Measurements from ENCODE around the gene GPC1.

GPC1 gene

GRCh38 chr2:240442891-240443715, 7.6 kb downstream of the GPC1 start:
- no peak for DNase-seq (ENCODE audit: low read depth)

GRCh38 chr2:240443891-240444301, 8.4 kb downstream of the GPC1 start:
- DNase-seq (ENCODE audit: low read depth) = no peak

GRCh38 chr2:240444464-240444863, 9.0 kb downstream of the GPC1 start:
- DNase-seq (ENCODE audit: low read depth) = no peak

- DNase-seq (ENCODE audit: low read depth) = no peak
These were observed 10.6 kb downstream of the GPC1 start for GRCh38 chr2:240445961-240446663.

GRCh38 chr2:240446664-240447175, 11.3 kb downstream of the GPC1 start:
- no peak for DNase-seq (ENCODE audit: low read depth)

GRCh38 chr2:240447331-240447730, 11.9 kb downstream of the GPC1 start:
- no peak for DNase-seq (ENCODE audit: low read depth)

GRCh38 chr2:240447934-240448333, 12.5 kb downstream of the GPC1 start:
- no peak for DNase-seq (ENCODE audit: low read depth)

- no peak for DNase-seq (ENCODE audit: low read depth)
These were observed 13.2 kb downstream of the GPC1 start for GRCh38 chr2:240448387-240449274.

- DNase-seq (ENCODE audit: low read depth) = no peak
These were observed 14.5 kb downstream of the GPC1 start for GRCh38 chr2:240449764-240450531.

- DNase-seq (ENCODE audit: low read depth) = no peak
These were observed 15.2 kb downstream of the GPC1 start for GRCh38 chr2:240450532-240451107.

GRCh38 chr2:240451108-240451611, 15.7 kb downstream of the GPC1 start:
- no peak for DNase-seq (ENCODE audit: low read depth)

GRCh38 chr2:240451791-240452461, 16.5 kb downstream of the GPC1 start:
- no peak for DNase-seq (ENCODE audit: low read depth)

- no peak for DNase-seq (ENCODE audit: low read depth)
These were observed 17.2 kb downstream of the GPC1 start for GRCh38 chr2:240452462-240453256.

GRCh38 chr2:240453461-240454105, 18.1 kb downstream of the GPC1 start:
- no peak for DNase-seq (ENCODE audit: low read depth)

- DNase-seq (ENCODE audit: low read depth) = no peak
These were observed 18.8 kb downstream of the GPC1 start for GRCh38 chr2:240454106-240454901.

GRCh38 chr2:240455272-240455646, 19.8 kb downstream of the GPC1 start:
- DNase-seq (ENCODE audit: low read depth) = no peak

GRCh38 chr2:240455647-240456446, 20.4 kb downstream of the GPC1 start:
- no peak for DNase-seq (ENCODE audit: low read depth)

All from activated T-helper 1 cell treated with Interleukin-2 at 50 U/mL for 16 hours (primary cell).